Measurements from ENCODE around the gene TRIM22.
"Not testable (repeated sequence)": the region's sequence is repeated elsewhere in the genome, so short reads cannot be mapped to it uniquely, and the experiment has no call there.

Gene TRIM22

GRCh38 chr11:5690736-5691135 lies 1.1 kb downstream of the TRIM22 start:
- in situ Hi-C loops (cut with HindIII; ENCODE audit: low sequenced_read_pairs), result no loop called here

GRCh38 chr11:5691238-5691963 lies 1.8 kb downstream of the TRIM22 start:
- in situ Hi-C loops (cut with HindIII; ENCODE audit: low sequenced_read_pairs), result not testable (repeated sequence)

GRCh38 chr11:5691964-5692361 lies 2.4 kb downstream of the TRIM22 start:
- in situ Hi-C loops (cut with HindIII; ENCODE audit: low sequenced_read_pairs), result no loop called here

- in situ Hi-C loops (cut with HindIII; ENCODE audit: low sequenced_read_pairs), result no loop called here
Measured at GRCh38 chr11:5694642-5695041, 5.1 kb downstream of the TRIM22 start.

GRCh38 chr11:5695580-5695979 lies 6.0 kb downstream of the TRIM22 start:
- in situ Hi-C loops (cut with HindIII; ENCODE audit: low sequenced_read_pairs), result no loop called here

- in situ Hi-C loops (cut with HindIII; ENCODE audit: low sequenced_read_pairs), result no loop called here
Measured at GRCh38 chr11:5696210-5696609, 6.6 kb downstream of the TRIM22 start.

GRCh38 chr11:5698281-5698680 lies 8.7 kb downstream of the TRIM22 start:
- in situ Hi-C loops (cut with HindIII; ENCODE audit: low sequenced_read_pairs), result no loop called here

- in situ Hi-C loops (cut with HindIII; ENCODE audit: low sequenced_read_pairs), result no loop called here
Measured at GRCh38 chr11:5700421-5701054, 10.9 kb downstream of the TRIM22 start.

- in situ Hi-C loops (cut with HindIII; ENCODE audit: low sequenced_read_pairs), result no loop called here
Measured at GRCh38 chr11:5701055-5701577, 11.5 kb downstream of the TRIM22 start.

GRCh38 chr11:5703741-5704536 lies 14.3 kb downstream of the TRIM22 start:
- in situ Hi-C loops (cut with HindIII; ENCODE audit: low sequenced_read_pairs), result no loop called here

- in situ Hi-C loops (cut with HindIII; ENCODE audit: low sequenced_read_pairs), result no loop called here
Measured at GRCh38 chr11:5705688-5706087, 16.1 kb downstream of the TRIM22 start.

GRCh38 chr11:5712507-5712906 lies 22.9 kb downstream of the TRIM22 start:
- in situ Hi-C loops (cut with HindIII; ENCODE audit: low sequenced_read_pairs), result no loop called here

- in situ Hi-C loops (cut with HindIII; ENCODE audit: low sequenced_read_pairs), result no loop called here
Measured at GRCh38 chr11:5713695-5714094, 24.1 kb downstream of the TRIM22 start.

- in situ Hi-C loops (cut with HindIII; ENCODE audit: low sequenced_read_pairs), result not testable (repeated sequence)
Measured at GRCh38 chr11:5716518-5716917, 26.9 kb downstream of the TRIM22 start.

GRCh38 chr11:5719703-5720495 lies 30.3 kb downstream of the TRIM22 start:
- in situ Hi-C loops (cut with HindIII; ENCODE audit: low sequenced_read_pairs), result no loop called here

GRCh38 chr11:5722622-5723021 lies 33.0 kb downstream of the TRIM22 start:
- in situ Hi-C loops (cut with HindIII; ENCODE audit: low sequenced_read_pairs), result no loop called here

GRCh38 chr11:5726351-5726750 lies 36.8 kb downstream of the TRIM22 start:
- in situ Hi-C loops (cut with HindIII; ENCODE audit: low sequenced_read_pairs), result no loop called here

- in situ Hi-C loops (cut with HindIII; ENCODE audit: low sequenced_read_pairs), result no loop called here
Measured at GRCh38 chr11:5727691-5728090, 38.1 kb downstream of the TRIM22 start.

- in situ Hi-C loops (cut with HindIII; ENCODE audit: low sequenced_read_pairs), result no loop called here
Measured at GRCh38 chr11:5736396-5736795, 46.8 kb downstream of the TRIM22 start, which contains the start of gene OR56B1. Gene OR56B1 (plus strand): TSS chr11:5736448. CDS start chr11:5736517, 69 bp downstream.

GRCh38 chr11:5737091-5737490 lies 47.5 kb downstream of the TRIM22 start:
- in situ Hi-C loops (cut with HindIII; ENCODE audit: low sequenced_read_pairs), result no loop called here
